ENCODE measurements around the gene BCL2A1. TPM values are rescaled to one million over a fixed set of nuclear protein-coding genes. Genes with fewer than 3 reads are reported as not detected.
"Not testable (repeated sequence)": the region's sequence is repeated elsewhere in the genome, so short reads cannot be mapped to it uniquely, and the experiment has no call there.

The BCL2A1 gene
- total RNA-seq, 2 donors from 2014 or later: 7.5 TPM; not detected in 1

DNA sequence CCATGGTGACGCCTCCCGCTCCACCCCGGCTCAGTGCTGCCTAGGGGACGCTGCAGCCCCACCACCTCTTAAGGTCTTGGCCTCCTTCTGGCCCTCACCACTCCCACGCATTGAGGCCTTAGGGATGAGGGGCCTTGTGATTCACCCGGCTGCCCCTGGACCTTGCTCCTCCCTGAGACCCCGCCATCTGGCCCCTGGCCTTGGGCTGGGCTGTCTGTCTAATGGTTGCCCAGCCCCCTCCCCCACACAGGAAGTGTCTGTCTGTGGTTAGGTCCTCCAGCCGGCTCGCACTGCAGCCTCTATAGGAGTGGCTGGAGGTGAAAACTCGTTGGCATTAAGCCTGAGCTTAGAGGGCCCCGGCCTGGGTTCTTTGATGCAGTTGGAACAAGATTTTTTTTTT lies 52.7 kb downstream of the BCL2A1 start:
- Histone ChIP-seq H3K4me1 (ENCODE audit: control insufficient read depth in 1 of 2, low read depth in 2 of 2) (no peaks in the 10 kb centered on the region), H3K4me3 (no peak overlapping the region), H3K9me3 (peaks cover 68% of the 10 kb centered on the region), H3K27me3 (replicated peaks; ENCODE audit: insufficient read depth) (no peaks in the 10 kb centered on the region), H3K27ac (no peak overlapping the region), H3K36me3 (peaks cover 5% of the 10 kb centered on the region)
- no peak for ATAC-seq (ENCODE audit: insufficient number of reproducible peaks, low FRiP score, low read depth)
- TF ChIP-seq, protein P1, sequence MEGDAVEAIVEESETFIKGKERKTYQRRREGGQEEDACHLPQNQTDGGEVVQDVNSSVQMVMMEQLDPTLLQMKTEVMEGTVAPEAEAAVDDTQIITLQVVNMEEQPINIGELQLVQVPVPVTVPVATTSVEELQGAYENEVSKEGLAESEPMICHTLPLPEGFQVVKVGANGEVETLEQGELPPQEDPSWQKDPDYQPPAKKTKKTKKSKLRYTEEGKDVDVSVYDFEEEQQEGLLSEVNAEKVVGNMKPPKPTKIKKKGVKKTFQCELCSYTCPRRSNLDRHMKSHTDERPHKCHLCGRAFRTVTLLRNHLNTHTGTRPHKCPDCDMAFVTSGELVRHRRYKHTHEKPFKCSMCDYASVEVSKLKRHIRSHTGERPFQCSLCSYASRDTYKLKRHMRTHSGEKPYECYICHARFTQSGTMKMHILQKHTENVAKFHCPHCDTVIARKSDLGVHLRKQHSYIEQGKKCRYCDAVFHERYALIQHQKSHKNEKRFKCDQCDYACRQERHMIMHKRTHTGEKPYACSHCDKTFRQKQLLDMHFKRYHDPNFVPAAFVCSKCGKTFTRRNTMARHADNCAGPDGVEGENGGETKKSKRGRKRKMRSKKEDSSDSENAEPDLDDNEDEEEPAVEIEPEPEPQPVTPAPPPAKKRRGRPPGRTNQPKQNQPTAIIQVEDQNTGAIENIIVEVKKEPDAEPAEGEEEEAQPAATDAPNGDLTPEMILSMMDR (IDR thresholded peaks at IDR 0.05): no peak
- no peak for DNase-seq (ENCODE audit: low spot score)

- no peaks in the 10 kb centered on the region for H3K4me1 ChIP-seq (ENCODE audit: control insufficient read depth in 1 of 2, low read depth in 2 of 2)
- ATAC-seq (ENCODE audit: insufficient number of reproducible peaks, low FRiP score, low read depth) (no peak), DNase-seq (ENCODE audit: low spot score) (no peak)
- no peak overlapping the region for H3K27ac ChIP-seq
- peaks cover 66% of the 10 kb centered on the region for H3K9me3 ChIP-seq
- H3K27me3 ChIP-seq (replicated peaks; ENCODE audit: insufficient read depth): no peaks in the 10 kb centered on the region
- peaks cover 4% of the 10 kb centered on the region for H3K36me3 ChIP-seq
- H3K4me3 ChIP-seq: no peak overlapping the region
- TF ChIP-seq, protein P1 (IDR thresholded peaks at IDR 0.05): no peak
These were observed 54.4 kb downstream of the BCL2A1 start for GRCh38 chr15:79916502-79917132.

- not testable (repeated sequence) for H3K27ac ChIP-seq; H3K4me3 ChIP-seq; H3K36me3 ChIP-seq; H3K27me3 ChIP-seq (replicated peaks; ENCODE audit: insufficient read depth); ATAC-seq (ENCODE audit: insufficient number of reproducible peaks, low FRiP score, low read depth); DNase-seq (ENCODE audit: low spot score); H3K4me1 ChIP-seq (ENCODE audit: control insufficient read depth in 1 of 2, low read depth in 2 of 2)
- peaks cover 60% of the 10 kb centered on the region for H3K9me3 ChIP-seq
These were observed 55.1 kb downstream of the BCL2A1 start for GRCh38 chr15:79915776-79916501.

DNA sequence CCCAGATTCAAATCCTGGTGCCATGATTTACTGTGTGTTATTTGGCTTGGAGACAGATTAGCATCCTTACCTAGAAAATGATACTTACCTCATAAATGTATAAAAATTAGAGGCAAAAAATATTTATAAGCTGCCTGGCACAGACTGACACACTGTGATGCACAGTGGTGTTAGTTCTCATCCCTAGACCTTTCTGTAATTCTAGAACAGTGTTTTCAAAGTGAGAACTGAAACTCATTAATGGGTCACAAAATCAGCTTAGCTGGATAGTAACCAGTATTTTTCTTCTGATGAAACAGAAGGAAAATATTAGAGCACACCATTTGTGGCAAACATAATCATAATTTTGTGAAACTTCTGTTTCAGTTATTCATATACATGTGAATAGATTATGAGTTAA lies 56.3 kb downstream of the BCL2A1 start:
- H3K4me1 ChIP-seq (ENCODE audit: control insufficient read depth in 1 of 2, low read depth in 2 of 2): no peaks in the 10 kb centered on the region
- ATAC-seq (ENCODE audit: insufficient number of reproducible peaks, low FRiP score, low read depth) (no peak), DNase-seq (ENCODE audit: low spot score) (no peak)
- no peaks in the 10 kb centered on the region for H3K36me3 ChIP-seq
- H3K4me3 ChIP-seq: no peak overlapping the region
- H3K27me3 ChIP-seq (replicated peaks; ENCODE audit: insufficient read depth): no peaks in the 10 kb centered on the region
- TF ChIP-seq, protein P1 (IDR thresholded peaks at IDR 0.05): no peak
- peaks cover 48% of the 10 kb centered on the region for H3K9me3 ChIP-seq
- H3K27ac ChIP-seq: no peak overlapping the region

Other genes starting within 250 kb of the BCL2A1 start
- 10 to 100 TPM in 1 of 2 donors, 1 to 10 TPM in 1; 6.2 to 30.6 TPM for gene MTHFS, start 74.2 kb downstream of the BCL2A1 start, total RNA-seq
- gene ZFAND6, start 88.5 kb upstream of the BCL2A1 start, total RNA-seq: 10 to 100 TPM; 43.5 to 80.0 TPM
- gene FAH, start 181.8 kb upstream of the BCL2A1 start, total RNA-seq: 10 to 100 TPM; 16.1 to 21.9 TPM